ENCODE results near the gene PRKAG2. TPM values are rescaled to one million over a fixed set of nuclear protein-coding genes. Genes with fewer than 3 reads are reported as not detected.

PRKAG2 gene
- total RNA-seq, 1 donor from 2014 or later, result 130 TPM

DNA sequence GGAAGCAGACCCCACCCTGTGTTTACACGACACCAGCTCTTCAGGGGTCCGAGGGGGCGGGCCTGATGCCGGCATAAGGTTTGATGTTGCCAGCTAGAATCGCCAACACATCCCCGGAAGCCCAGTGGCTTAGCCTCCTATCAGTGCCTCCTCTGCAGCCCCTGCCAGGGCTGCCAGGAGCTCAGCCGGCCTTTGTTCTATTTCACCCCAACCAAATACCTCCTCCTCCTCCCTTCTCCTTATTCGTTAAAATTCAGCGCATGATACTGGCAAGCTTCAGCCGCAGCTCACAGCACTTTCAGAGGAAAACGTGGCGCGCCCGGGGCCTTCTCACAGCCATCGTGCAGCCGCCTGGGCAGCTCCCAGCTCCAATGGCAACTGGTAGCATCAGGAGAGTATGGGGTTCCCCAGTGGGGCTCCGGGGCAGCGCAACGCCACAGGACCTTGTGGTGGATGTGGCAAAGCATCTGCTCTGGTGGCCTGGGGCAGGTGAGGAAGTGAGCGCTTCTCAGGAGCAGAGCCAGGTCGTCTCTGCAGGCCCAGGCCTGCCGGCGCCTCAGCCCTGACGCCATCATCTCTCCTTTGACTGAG is 180.9 kb downstream of the PRKAG2 start:
- peaks cover 83% of the 10 kb centered on the region for H3K4me1 ChIP-seq
- H3K9me3 ChIP-seq (replicated peaks), result no peaks in the 10 kb centered on the region
- no peaks in the 10 kb centered on the region for H3K27me3 ChIP-seq (ENCODE audit: low read depth)
- intact Hi-C loops (cut with micrococcal nuclease), result no loop called here
- TF ChIP-seq, protein P1, sequence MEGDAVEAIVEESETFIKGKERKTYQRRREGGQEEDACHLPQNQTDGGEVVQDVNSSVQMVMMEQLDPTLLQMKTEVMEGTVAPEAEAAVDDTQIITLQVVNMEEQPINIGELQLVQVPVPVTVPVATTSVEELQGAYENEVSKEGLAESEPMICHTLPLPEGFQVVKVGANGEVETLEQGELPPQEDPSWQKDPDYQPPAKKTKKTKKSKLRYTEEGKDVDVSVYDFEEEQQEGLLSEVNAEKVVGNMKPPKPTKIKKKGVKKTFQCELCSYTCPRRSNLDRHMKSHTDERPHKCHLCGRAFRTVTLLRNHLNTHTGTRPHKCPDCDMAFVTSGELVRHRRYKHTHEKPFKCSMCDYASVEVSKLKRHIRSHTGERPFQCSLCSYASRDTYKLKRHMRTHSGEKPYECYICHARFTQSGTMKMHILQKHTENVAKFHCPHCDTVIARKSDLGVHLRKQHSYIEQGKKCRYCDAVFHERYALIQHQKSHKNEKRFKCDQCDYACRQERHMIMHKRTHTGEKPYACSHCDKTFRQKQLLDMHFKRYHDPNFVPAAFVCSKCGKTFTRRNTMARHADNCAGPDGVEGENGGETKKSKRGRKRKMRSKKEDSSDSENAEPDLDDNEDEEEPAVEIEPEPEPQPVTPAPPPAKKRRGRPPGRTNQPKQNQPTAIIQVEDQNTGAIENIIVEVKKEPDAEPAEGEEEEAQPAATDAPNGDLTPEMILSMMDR (IDR thresholded peaks at IDR 0.05; ENCODE audit: borderline replicate concordance), result no peak
- no peak overlapping the region for H3K4me3 ChIP-seq
- peak overlapping the region; percentile 87 for H3K27ac ChIP-seq (replicated peaks)
- no peaks in the 10 kb centered on the region for H3K36me3 ChIP-seq
- DNase-seq, result peak; percentile 11

DNA sequence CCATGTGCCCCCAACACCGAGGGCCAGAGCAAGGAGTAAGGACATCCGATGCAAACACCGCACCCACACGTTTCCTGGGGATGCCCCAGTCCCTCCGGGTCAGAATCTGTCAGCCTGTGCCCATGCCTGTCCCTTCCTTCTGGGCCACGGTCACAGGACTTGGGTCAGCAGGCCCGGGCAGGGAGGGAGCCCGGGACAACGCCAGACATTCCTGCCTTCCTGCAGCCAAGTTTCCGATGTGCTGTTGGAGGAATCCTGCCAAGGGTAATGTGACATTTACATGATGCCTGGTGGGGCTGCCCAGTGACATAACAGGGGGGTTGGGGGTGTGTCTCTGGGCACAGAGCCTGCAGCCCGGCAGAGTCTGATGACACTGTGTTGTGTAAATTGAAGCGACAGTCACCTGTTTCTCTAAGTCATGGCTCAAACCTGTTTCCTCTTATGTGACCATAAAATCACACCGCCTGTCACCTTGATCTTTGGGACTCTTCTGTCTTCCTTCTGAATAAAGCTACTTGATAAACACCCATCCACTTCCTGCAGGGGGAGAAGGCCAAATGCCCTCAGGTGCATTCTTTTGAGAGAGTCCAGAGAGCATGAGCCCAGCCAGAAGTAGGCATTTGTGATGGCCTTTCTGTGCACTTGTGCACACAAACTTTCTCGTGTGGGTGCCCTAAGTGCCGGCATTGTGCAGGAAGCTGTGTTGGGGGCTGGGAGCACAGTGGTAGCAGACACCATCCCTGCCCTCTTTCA is 181.9 kb downstream of the PRKAG2 start:
- DNase-seq, result peak; percentile 75
- TF ChIP-seq, protein P1 (IDR thresholded peaks at IDR 0.05; ENCODE audit: borderline replicate concordance), result no peak
- no peaks in the 10 kb centered on the region for H3K9me3 ChIP-seq (replicated peaks)
- H3K27ac ChIP-seq (replicated peaks), result peak overlapping the region; percentile 87
- H3K4me3 ChIP-seq, result peak overlapping the region; percentile 19
- no peaks in the 10 kb centered on the region for H3K36me3 ChIP-seq
- H3K4me1 ChIP-seq, result peaks cover 83% of the 10 kb centered on the region
- H3K27me3 ChIP-seq (ENCODE audit: low read depth), result no peaks in the 10 kb centered on the region
- intact Hi-C loops (cut with micrococcal nuclease), result no loop called here

DNA sequence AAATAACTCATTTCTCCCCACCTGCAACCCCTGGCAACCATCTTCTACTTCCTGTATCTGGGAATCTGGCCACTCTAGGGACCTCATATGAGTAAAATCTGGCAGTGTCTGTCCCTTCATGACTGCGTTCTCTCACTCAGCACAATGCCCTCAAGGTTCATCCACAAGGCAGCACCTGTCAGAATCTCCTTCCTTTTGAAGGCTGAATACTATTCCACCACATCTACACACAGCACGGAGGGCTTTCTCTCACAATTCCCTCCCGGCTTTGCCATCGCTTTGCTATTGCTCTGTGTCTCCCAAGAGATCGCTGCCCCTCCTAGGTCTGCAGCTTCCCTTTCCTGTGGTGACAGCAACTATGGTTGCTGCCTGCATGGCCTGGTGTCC is 182.5 kb downstream of the PRKAG2 start:
- DNase-seq, result no peak
- Histone ChIP-seq H3K4me1 (peaks cover 83% of the 10 kb centered on the region), H3K4me3 (peak overlapping the region; percentile 19), H3K9me3 (replicated peaks) (no peaks in the 10 kb centered on the region), H3K36me3 (no peaks in the 10 kb centered on the region), H3K27me3 (ENCODE audit: low read depth) (no peaks in the 10 kb centered on the region), H3K27ac (replicated peaks) (peak overlapping the region; percentile 87)
- intact Hi-C loops (cut with micrococcal nuclease), result no loop called here
- TF ChIP-seq, protein P1 (IDR thresholded peaks at IDR 0.05; ENCODE audit: borderline replicate concordance), result no peak

DNA sequence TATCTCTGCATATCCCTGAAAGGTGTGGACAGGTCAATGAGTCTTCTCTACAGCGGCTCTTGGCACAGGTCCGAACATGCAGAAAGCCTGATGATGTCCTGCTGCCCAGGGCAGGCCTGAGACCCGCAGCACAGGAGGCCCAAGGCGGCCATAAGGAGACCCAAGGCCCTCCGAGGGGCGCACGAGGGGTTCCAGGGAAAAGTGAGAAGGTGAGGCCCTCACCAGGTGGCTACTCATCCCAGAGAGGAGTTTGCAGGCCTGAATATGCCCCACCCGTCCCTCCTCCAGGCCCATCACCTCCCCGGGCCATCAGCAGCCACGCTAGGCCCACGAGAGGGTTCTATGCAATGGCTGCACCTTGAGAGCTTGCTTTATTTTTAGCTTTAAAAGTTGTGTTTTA is 183.8 kb downstream of the PRKAG2 start:
- intact Hi-C loops (cut with micrococcal nuclease), result no loop called here
- no peak overlapping the region for H3K4me3 ChIP-seq
- peak; percentile 27 for DNase-seq
- no peaks in the 10 kb centered on the region for H3K9me3 ChIP-seq (replicated peaks)
- peaks cover 90% of the 10 kb centered on the region for H3K4me1 ChIP-seq
- TF ChIP-seq, protein P1 (IDR thresholded peaks at IDR 0.05; ENCODE audit: borderline replicate concordance), result no peak
- H3K27ac ChIP-seq (replicated peaks), result peak overlapping the region; percentile 87
- no peaks in the 10 kb centered on the region for H3K27me3 ChIP-seq (ENCODE audit: low read depth)
- no peaks in the 10 kb centered on the region for H3K36me3 ChIP-seq

DNA sequence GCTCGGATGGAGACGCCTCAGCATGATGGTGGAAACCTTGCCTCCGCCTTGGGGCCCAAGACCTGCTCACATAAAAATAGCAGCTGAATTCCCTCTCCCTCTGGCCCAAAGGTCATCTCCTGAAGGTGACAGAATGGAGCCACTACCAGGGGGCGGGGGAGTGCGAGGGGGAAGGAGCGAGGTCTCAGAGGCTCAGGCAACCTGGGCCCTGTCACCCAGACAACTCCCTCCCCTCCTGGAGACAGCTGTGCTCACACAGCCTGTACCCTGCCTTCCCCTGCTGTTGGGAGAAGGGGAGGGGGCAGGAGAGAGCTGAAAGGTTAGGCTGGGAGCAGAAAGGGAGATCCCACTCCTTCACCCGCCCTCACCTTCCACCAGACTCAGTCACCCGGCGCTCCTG is 184.2 kb downstream of the PRKAG2 start:
- intact Hi-C loops (cut with micrococcal nuclease), result no loop called here
- Histone ChIP-seq H3K27ac (replicated peaks) (peak overlapping the region; percentile 87), H3K4me1 (peaks cover 95% of the 10 kb centered on the region), H3K27me3 (ENCODE audit: low read depth) (no peaks in the 10 kb centered on the region), H3K36me3 (no peaks in the 10 kb centered on the region), H3K4me3 (no peak overlapping the region), H3K9me3 (replicated peaks) (no peaks in the 10 kb centered on the region)
- TF ChIP-seq, protein P1 (IDR thresholded peaks at IDR 0.05; ENCODE audit: borderline replicate concordance), result no peak
- DNase-seq, result peak; percentile 45
